K562 (cell line): ENCODE measurements around the gene ERC2.

Source experiments
- CHD7 ChIP-seq: fragments of 200-600 bp; sonication (generic); IDR thresholded peaks from one replicate; pipeline ENCODE4 v1.6.1; 2012; ENCODE audit warnings: mild to moderate bottlenecking, low read depth, low read length, inconsistent platforms
- CTCF ChIP-seq, 3 experiments: IDR thresholded peaks in 2 of 3; conservative IDR thresholded peaks in 1 of 3; 2 replicates each; pipeline ENCODE4 v1.5.1; 2011 to 2012; ENCODE audit warnings: low read length in 3 of 3, mild to moderate bottlenecking in 3 of 3, control low read depth in 2 of 3, improper control_type of control experiment in 1 of 3, inconsistent platforms in 1 of 3, low read depth in 1 of 3, mixed read lengths in 1 of 3, moderate library complexity in 1 of 3; ENCODE audit not compliant: insufficient read depth in 2 of 3
- EZH2 ChIP-seq: IDR thresholded peaks from 2 replicates; pipeline ENCODE4 v1.6.1; 2012; ENCODE audit warnings: low read depth, mild to moderate bottlenecking, inconsistent platforms, low read length, borderline replicate concordance
- NR2F6 ChIP-seq: fragments of 450-650 bp; formaldehyde crosslinking; IDR thresholded peaks from 2 replicates; pipeline ENCODE4 v1.4.0; 2020; ENCODE audit warnings: mild to moderate bottlenecking
- ZBTB49 ChIP-seq: sonication (generic); formaldehyde crosslinking; IDR thresholded peaks from 2 replicates; pipeline ENCODE4 v1.8.0; 2022; ENCODE audit warnings: missing genetic modification reagents, mild to moderate bottlenecking, borderline replicate concordance
- ZFP36 ChIP-seq: fragments of 150-350 bp; IDR thresholded peaks from 2 replicates; pipeline ENCODE4 v1.6.1; 2018; ENCODE audit warnings: low read length, low read depth; ENCODE audit not compliant: partially characterized antibody
- ZNF23 ChIP-seq: fragments of 250-450 bp; sonication (Bioruptor Pico); IDR thresholded peaks from 2 replicates; pipeline ENCODE4 v1.4.0; 2020; ENCODE audit warnings: mild to moderate bottlenecking
- TF ChIP-seq, protein P1 (sequence below): fragments of 450-650 bp; formaldehyde crosslinking; IDR thresholded peaks from 2 replicates; pipeline ENCODE4 v1.4.0; 2022; ENCODE audit warnings: missing genetic modification characterization
- TF ChIP-seq, protein P2 (sequence below): sonication (generic); formaldehyde crosslinking; IDR thresholded peaks from 2 replicates; pipeline ENCODE4 v1.5.0; 2020; ENCODE audit warnings: missing genetic modification reagents
- TF ChIP-seq, protein P3 (sequence below): sonication (generic); formaldehyde crosslinking; IDR thresholded peaks from 2 replicates; pipeline ENCODE4 v1.9.0; 2022; ENCODE audit warnings: mild to moderate bottlenecking, missing genetic modification reagents
- TF ChIP-seq, protein P4 (sequence below): sonication (generic); formaldehyde crosslinking; IDR thresholded peaks from 2 replicates; pipeline ENCODE4 v1.8.0; 2022; ENCODE audit warnings: mild to moderate bottlenecking, missing genetic modification reagents

GRCh38 chr3:56308471-56308870 is 159.8 kb downstream of the ERC2 start:
- TF ChIP-seq EZH2 (no peak), NR2F6 (CRISPR knock-in tag) (no peak), ZNF23 (CRISPR knock-in tag) (no peak), CHD7 (no peak), ZFP36 (no peak), CTCF (IDR thresholded peaks at IDR 0.05 in 2 of 3, conservative IDR thresholded peaks at IDR 0.05 in 1 of 3; ENCODE audit: insufficient read depth in 2 of 3, low read depth in 1 of 3, low read length in 3 of 3) (no peak), ZBTB49 (CRISPR knock-in tag) (no peak)
- TF ChIP-seq, protein P1, sequence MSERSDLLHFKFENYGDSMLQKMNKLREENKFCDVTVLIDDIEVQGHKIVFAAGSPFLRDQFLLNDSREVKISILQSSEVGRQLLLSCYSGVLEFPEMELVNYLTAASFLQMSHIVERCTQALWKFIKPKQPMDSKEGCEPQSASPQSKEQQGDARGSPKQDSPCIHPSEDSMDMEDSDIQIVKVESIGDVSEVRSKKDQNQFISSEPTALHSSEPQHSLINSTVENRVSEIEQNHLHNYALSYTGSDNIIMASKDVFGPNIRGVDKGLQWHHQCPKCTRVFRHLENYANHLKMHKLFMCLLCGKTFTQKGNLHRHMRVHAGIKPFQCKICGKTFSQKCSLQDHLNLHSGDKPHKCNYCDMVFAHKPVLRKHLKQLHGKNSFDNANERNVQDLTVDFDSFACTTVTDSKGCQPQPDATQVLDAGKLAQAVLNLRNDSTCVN (CRISPR knock-in tag): no peak
- TF ChIP-seq, protein P2, sequence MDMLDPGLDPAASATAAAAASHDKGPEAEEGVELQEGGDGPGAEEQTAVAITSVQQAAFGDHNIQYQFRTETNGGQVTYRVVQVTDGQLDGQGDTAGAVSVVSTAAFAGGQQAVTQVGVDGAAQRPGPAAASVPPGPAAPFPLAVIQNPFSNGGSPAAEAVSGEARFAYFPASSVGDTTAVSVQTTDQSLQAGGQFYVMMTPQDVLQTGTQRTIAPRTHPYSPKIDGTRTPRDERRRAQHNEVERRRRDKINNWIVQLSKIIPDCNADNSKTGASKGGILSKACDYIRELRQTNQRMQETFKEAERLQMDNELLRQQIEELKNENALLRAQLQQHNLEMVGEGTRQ (CRISPR knock-in tag): no peak
- TF ChIP-seq, protein P3, sequence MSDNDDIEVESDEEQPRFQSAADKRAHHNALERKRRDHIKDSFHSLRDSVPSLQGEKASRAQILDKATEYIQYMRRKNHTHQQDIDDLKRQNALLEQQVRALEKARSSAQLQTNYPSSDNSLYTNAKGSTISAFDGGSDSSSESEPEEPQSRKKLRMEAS (CRISPR knock-in tag): no peak
- TF ChIP-seq, protein P4, sequence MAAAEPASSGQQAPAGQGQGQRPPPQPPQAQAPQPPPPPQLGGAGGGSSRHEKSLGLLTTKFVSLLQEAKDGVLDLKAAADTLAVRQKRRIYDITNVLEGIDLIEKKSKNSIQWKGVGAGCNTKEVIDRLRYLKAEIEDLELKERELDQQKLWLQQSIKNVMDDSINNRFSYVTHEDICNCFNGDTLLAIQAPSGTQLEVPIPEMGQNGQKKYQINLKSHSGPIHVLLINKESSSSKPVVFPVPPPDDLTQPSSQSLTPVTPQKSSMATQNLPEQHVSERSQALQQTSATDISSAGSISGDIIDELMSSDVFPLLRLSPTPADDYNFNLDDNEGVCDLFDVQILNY (CRISPR knock-in tag): no peak
